Duodenal mucosa (tissue), 2 donors: Measurements from ENCODE around the gene FLT1.

Source experiments
- H3K27ac ChIP-seq: one replicate; pipeline ENCODE4 v1.7.0; 2013; ENCODE audit warnings: low read depth, low read length
- H3K27me3 ChIP-seq, 2 donors: one replicate each; pipeline ENCODE4 v1.7.0; 2013; ENCODE audit warnings: low read length in 2 of 2, control low read depth in 1 of 2; ENCODE audit not compliant: insufficient read depth in 2 of 2, control insufficient read depth in 1 of 2
- H3K36me3 ChIP-seq, 2 donors: one replicate each; pipeline ENCODE4 v1.7.0; 2013; ENCODE audit warnings: low read length in 2 of 2, control low read depth in 1 of 2; ENCODE audit not compliant: insufficient read depth in 2 of 2, control insufficient read depth in 1 of 2
- H3K4me1 ChIP-seq, 2 donors: one replicate each; pipeline ENCODE4 v1.7.0; 2013; ENCODE audit warnings: low read length in 2 of 2, control low read depth in 1 of 2; ENCODE audit not compliant: insufficient read depth in 2 of 2, control insufficient read depth in 1 of 2
- H3K4me3 ChIP-seq, 2 donors: one replicate each; pipeline ENCODE4 v1.7.0; 2013; ENCODE audit warnings: low read length in 2 of 2, low read depth in 1 of 2
- H3K9ac ChIP-seq, 2 donors: one replicate each; pipeline ENCODE4 v1.7.0; 2013; ENCODE audit warnings: low read length in 2 of 2, low read depth in 1 of 2
- H3K9me3 ChIP-seq, 2 donors: one replicate each; pipeline ENCODE4 v1.7.0; 2013; ENCODE audit warnings: low read length in 2 of 2, control low read depth in 1 of 2; ENCODE audit not compliant: control insufficient read depth in 1 of 2

Gene FLT1

DNA sequence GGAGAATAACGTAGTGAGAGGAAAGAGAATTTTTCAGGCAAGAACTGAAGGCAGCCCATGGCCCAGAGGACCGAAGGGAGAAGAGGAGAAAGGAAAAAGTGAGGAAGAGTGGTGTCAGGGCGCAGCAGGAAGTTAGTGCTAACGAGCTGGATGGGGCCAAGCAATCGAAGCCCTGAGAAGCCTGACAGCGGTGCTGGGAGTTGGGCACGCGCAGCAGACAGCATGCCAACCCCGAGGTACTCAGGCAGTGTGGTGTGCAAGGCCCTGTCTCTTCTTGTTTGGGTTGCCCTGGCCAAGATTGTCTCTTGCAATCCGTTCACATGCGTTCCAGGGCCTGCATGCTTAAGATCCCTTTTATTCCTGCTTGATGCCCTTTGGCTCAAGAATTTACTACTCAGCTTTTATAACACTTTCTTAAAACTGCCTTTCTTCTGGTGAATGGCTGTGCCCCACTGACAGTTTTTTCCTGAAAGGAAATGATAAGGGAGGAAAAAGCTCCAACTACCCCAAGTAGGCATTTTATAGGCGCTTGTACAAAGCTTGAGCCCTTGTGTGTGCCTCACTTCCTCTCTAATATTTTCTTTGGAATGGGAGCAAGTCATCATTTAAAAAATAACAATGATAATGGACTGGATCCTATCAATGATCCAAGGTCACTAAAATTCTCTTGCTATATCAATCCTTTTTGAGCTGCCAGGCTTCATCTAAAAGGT, 115.4 kb downstream of the FLT1 start:
- H3K9ac ChIP-seq = no peak overlapping the region
- H3K4me1 ChIP-seq = no peaks in the 10 kb centered on the region
- H3K27me3 ChIP-seq = no peaks in the 10 kb centered on the region
- H3K27ac ChIP-seq = no peak overlapping the region
- H3K4me3 ChIP-seq = no peak overlapping the region
- no peaks in the 10 kb centered on the region for H3K36me3 ChIP-seq
- no peaks in the 10 kb centered on the region for H3K9me3 ChIP-seq

- no peaks in the 10 kb centered on the region for H3K36me3 ChIP-seq
- no peaks in the 10 kb centered on the region for H3K4me1 ChIP-seq
- H3K27me3 ChIP-seq = no peaks in the 10 kb centered on the region
- no peak overlapping the region for H3K4me3 ChIP-seq
- H3K9me3 ChIP-seq = no peaks in the 10 kb centered on the region
- no peak overlapping the region for H3K9ac ChIP-seq
- no peak overlapping the region for H3K27ac ChIP-seq
These were observed 118.3 kb downstream of the FLT1 start for GRCh38 chr13:28376604-28377003.

- H3K4me1 ChIP-seq = no peaks in the 10 kb centered on the region
- no peaks in the 10 kb centered on the region for H3K9me3 ChIP-seq
- no peak overlapping the region for H3K9ac ChIP-seq
- H3K36me3 ChIP-seq = no peaks in the 10 kb centered on the region
- H3K27me3 ChIP-seq = no peaks in the 10 kb centered on the region
- no peak overlapping the region for H3K4me3 ChIP-seq
- no peak overlapping the region for H3K27ac ChIP-seq
These were observed 119.5 kb downstream of the FLT1 start for GRCh38 chr13:28375250-28375930.

- Histone ChIP-seq H3K9me3 (no peaks in the 10 kb centered on the region), H3K4me3 (no peak overlapping the region), H3K36me3 (no peaks in the 10 kb centered on the region), H3K9ac (no peak overlapping the region), H3K27ac (no peak overlapping the region), H3K4me1 (no peaks in the 10 kb centered on the region), H3K27me3 (no peaks in the 10 kb centered on the region)
These were observed 121.1 kb downstream of the FLT1 start for GRCh38 chr13:28373810-28374209.

GRCh38 chr13:28370448-28370847, 124.5 kb downstream of the FLT1 start:
- H3K4me3 ChIP-seq = no peak overlapping the region
- H3K27me3 ChIP-seq = no peaks in the 10 kb centered on the region
- no peak overlapping the region for H3K27ac ChIP-seq
- no peaks in the 10 kb centered on the region for H3K4me1 ChIP-seq
- no peaks in the 10 kb centered on the region for H3K36me3 ChIP-seq
- no peak overlapping the region for H3K9ac ChIP-seq
- H3K9me3 ChIP-seq = no peaks in the 10 kb centered on the region

GRCh38 chr13:28358708-28359107, 136.2 kb downstream of the FLT1 start:
- no peak overlapping the region for H3K9ac ChIP-seq
- H3K9me3 ChIP-seq = no peaks in the 10 kb centered on the region
- H3K27ac ChIP-seq = no peak overlapping the region
- no peaks in the 10 kb centered on the region for H3K27me3 ChIP-seq
- no peak overlapping the region for H3K4me3 ChIP-seq
- peaks cover 0 to 3% of the 10 kb centered on the region in 2 donors for H3K4me1 ChIP-seq
- no peaks in the 10 kb centered on the region for H3K36me3 ChIP-seq

DNA sequence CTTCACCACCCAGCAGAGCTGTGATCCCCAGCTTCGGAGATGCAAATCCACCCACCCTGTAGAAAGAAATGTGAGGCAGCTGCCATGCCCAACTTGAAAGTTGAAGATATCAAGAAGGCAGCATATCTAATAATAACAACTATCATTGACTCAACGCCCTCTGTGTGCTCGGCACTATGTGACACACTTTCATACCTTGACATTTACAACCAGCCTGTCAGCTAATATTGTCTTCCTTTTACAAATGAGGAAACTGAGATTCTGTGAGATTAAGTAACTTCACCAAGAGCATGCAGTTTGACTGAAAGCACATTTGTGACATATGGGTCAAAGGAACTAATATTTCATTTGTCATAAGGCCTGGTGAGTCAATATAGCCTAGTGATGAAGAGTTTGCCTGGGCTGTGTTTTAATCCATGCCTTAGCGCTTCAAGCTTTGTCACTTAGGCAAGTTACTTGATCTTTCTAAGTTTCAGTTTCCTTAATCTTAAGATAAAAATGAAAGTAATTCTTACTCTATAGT, 137.0 kb downstream of the FLT1 start:
- H3K27ac ChIP-seq = no peak overlapping the region
- H3K4me3 ChIP-seq = no peak overlapping the region
- no peak overlapping the region for H3K9ac ChIP-seq
- no peaks in the 10 kb centered on the region for H3K36me3 ChIP-seq
- no peaks in the 10 kb centered on the region for H3K9me3 ChIP-seq
- no peaks in the 10 kb centered on the region for H3K27me3 ChIP-seq
- H3K4me1 ChIP-seq = peaks cover 0 to 3% of the 10 kb centered on the region in 2 donors

GRCh38 chr13:28357247-28357825, 137.6 kb downstream of the FLT1 start:
- H3K9ac ChIP-seq = no peak overlapping the region
- no peaks in the 10 kb centered on the region for H3K9me3 ChIP-seq
- H3K27ac ChIP-seq = no peak overlapping the region
- no peaks in the 10 kb centered on the region for H3K36me3 ChIP-seq
- no peaks in the 10 kb centered on the region for H3K27me3 ChIP-seq
- H3K4me1 ChIP-seq = peaks cover 0 to 3% of the 10 kb centered on the region in 2 donors
- H3K4me3 ChIP-seq = no peak overlapping the region

DNA sequence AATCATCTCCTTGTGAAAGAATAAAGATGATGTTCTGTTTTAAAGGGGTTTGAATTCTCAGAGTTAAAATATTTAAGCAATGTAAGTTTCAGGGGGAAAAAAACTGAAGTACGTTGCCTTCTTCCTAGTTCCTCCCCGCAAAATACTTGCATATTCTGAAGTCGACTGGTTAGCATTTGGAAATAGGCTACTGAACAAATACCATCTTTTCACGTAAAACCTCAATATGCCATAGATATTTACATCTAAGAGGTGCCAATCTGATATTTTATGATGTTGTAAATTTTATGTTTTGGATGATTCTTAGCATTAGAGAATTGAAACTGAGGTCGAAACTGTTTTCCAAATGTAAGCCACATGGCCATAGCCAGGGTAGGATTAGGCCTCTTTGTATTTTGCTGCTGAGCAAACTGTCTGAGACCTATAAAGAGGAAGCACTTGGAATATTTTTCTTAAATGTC, 138.3 kb downstream of the FLT1 start:
- Histone ChIP-seq H3K27ac (no peak overlapping the region), H3K36me3 (no peaks in the 10 kb centered on the region), H3K27me3 (no peaks in the 10 kb centered on the region), H3K4me3 (no peak overlapping the region), H3K9me3 (no peaks in the 10 kb centered on the region), H3K4me1 (peaks cover 0 to 3% of the 10 kb centered on the region in 2 donors), H3K9ac (no peak overlapping the region)

DNA sequence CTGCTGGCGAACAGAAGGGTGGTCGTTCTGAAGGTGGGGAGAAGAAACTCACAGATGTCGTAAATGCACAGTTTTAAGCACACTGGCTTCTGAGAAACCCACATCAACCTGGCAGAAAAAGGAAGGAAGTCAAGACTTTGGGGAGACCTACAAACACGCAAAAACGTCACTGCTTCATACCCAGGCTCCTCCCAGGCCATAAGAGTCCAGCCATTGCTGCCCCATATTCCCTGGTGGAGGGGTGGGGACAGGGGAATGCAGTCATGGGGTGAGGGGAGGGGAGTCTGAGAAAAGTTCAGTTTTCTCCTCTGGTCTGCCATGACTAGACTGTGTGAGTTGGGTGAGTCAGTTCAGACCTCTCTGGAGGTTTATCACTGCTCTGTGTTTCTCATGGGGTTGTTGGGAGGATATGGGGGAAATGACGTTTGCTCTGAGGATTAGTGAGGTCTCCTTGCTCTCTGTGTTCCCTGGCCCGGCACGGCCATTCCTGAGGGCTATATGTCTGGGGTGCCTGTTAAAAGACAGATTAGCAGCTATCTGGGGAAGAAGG, 139.0 kb downstream of the FLT1 start:
- Histone ChIP-seq H3K27ac (no peak overlapping the region), H3K27me3 (no peaks in the 10 kb centered on the region), H3K9me3 (no peaks in the 10 kb centered on the region), H3K9ac (no peak overlapping the region), H3K4me3 (no peak overlapping the region), H3K4me1 (peaks cover 0 to 3% of the 10 kb centered on the region in 2 donors), H3K36me3 (no peaks in the 10 kb centered on the region)
